Liver (tissue), 9 donors: Measurements from ENCODE around the gene C7orf57. TPM values are rescaled to one million over a fixed set of nuclear protein-coding genes. Genes with fewer than 3 reads are reported as not detected.

ENCODE experiments used
- DNase-seq: peaks from one replicate; pipeline ENCODE4 v3.0.0-alpha.2; 2017; ENCODE audit warnings: low spot score
- H3K27ac ChIP-seq, 2 donors: one replicate each; pipeline ENCODE4 v1.7.0; 2013; ENCODE audit warnings: inconsistent platforms in 2 of 2, low read length in 2 of 2, control low read depth in 1 of 2, low read depth in 1 of 2, mild to moderate bottlenecking in 1 of 2
- H3K27me3 ChIP-seq, 4 donors: one replicate each; pipeline versions ENCODE4 v1.6.1 to v1.7.0; 2013; ENCODE audit warnings: low read length in 3 of 4, inconsistent platforms in 1 of 4, mild to moderate bottlenecking in 1 of 4, moderate library complexity in 1 of 4; ENCODE audit not compliant: control insufficient read depth in 4 of 4, insufficient read depth in 4 of 4
- H3K36me3 ChIP-seq, 4 donors: one replicate each; pipeline versions ENCODE4 v1.6.1 to v1.7.0; 2013; ENCODE audit warnings: low read length in 3 of 4, mild to moderate bottlenecking in 3 of 4, low read depth in 1 of 4, moderate library complexity in 1 of 4; ENCODE audit not compliant: control insufficient read depth in 4 of 4, insufficient read depth in 3 of 4
- H3K4me1 ChIP-seq, 4 donors: one replicate each; pipeline versions ENCODE4 v1.6.1 to v1.7.0; 2013; ENCODE audit warnings: low read length in 3 of 4, mild to moderate bottlenecking in 3 of 4, moderate library complexity in 1 of 4; ENCODE audit not compliant: control insufficient read depth in 4 of 4, insufficient read depth in 4 of 4
- H3K4me3 ChIP-seq, 3 donors: one replicate each; pipeline versions ENCODE4 v1.6.1 to v1.7.0; 2013; ENCODE audit warnings: low read length in 3 of 3, control low read depth in 1 of 3, low read depth in 1 of 3, mild to moderate bottlenecking in 1 of 3
- H3K9ac ChIP-seq, 2 donors: one replicate each; pipeline ENCODE4 v1.7.0; 2013; ENCODE audit warnings: low read length in 2 of 2, mild to moderate bottlenecking in 2 of 2, moderate library complexity in 2 of 2, control low read depth in 1 of 2, low read depth in 1 of 2
- H3K9me3 ChIP-seq, 4 donors: one replicate each; pipeline versions ENCODE4 v1.6.1 to v1.7.0; 2013; ENCODE audit warnings: low read length in 3 of 4; ENCODE audit not compliant: control insufficient read depth in 4 of 4
- ATF3 ChIP-seq: IDR thresholded peaks from 2 replicates; pipeline ENCODE4 v1.6.1; 2016; ENCODE audit warnings: antibody characterized with exemption
- CTCF ChIP-seq: fragments of 150-350 bp; IDR thresholded peaks from 2 replicates; pipeline ENCODE4 v1.5.1; 2017; ENCODE audit warnings: improper control_type of control experiment, low read depth, low read length; ENCODE audit not compliant: missing input control
- EGR1 ChIP-seq, 2 donors: IDR thresholded peaks; 2 replicates each; pipeline ENCODE4 v1.6.1; 2016 to 2018; ENCODE audit warnings: antibody characterized with exemption in 2 of 2, low read depth in 2 of 2
- FOXA1 ChIP-seq: IDR thresholded peaks from 2 replicates; pipeline ENCODE4 v1.6.1; 2016; ENCODE audit warnings: antibody characterized with exemption
- FOXA2 ChIP-seq: IDR thresholded peaks from 2 replicates; pipeline ENCODE4 v1.6.1; 2016; ENCODE audit warnings: antibody characterized with exemption
- GABPA ChIP-seq, 2 donors: IDR thresholded peaks in 1 of 2; conservative IDR thresholded peaks in 1 of 2; 2 replicates each; pipeline ENCODE4 v1.6.1; 2016; ENCODE audit warnings: antibody characterized with exemption in 2 of 2, mild to moderate bottlenecking in 1 of 2, moderate library complexity in 1 of 2
- HNF4A ChIP-seq, 2 donors: conservative IDR thresholded peaks; 2 replicates each; pipeline ENCODE4 v1.6.1; 2016; ENCODE audit warnings: antibody characterized with exemption in 2 of 2, mild to moderate bottlenecking in 2 of 2
- HNF4G ChIP-seq: IDR thresholded peaks from 2 replicates; pipeline ENCODE4 v1.6.1; 2016; ENCODE audit warnings: antibody characterized with exemption
- JUND ChIP-seq, 2 donors: IDR thresholded peaks; 2 replicates each; pipeline ENCODE4 v1.6.1; 2016; ENCODE audit warnings: antibody characterized with exemption in 2 of 2
- MAX ChIP-seq: IDR thresholded peaks from 2 replicates; pipeline ENCODE4 v1.6.1; 2016; ENCODE audit warnings: antibody characterized with exemption
- NR2F2 ChIP-seq: IDR thresholded peaks from 2 replicates; pipeline ENCODE4 v1.6.1; 2016; ENCODE audit warnings: antibody characterized with exemption
- RAD21 ChIP-seq, 2 donors: IDR thresholded peaks; 2 replicates each; pipeline ENCODE4 v1.6.1; 2016; ENCODE audit warnings: antibody characterized with exemption in 2 of 2, mild to moderate bottlenecking in 2 of 2
- REST ChIP-seq: IDR thresholded peaks from 2 replicates; pipeline ENCODE4 v1.6.1; 2016; ENCODE audit warnings: antibody characterized with exemption, mild to moderate bottlenecking
- RXRA ChIP-seq, 2 donors: IDR thresholded peaks; 2 replicates each; pipeline ENCODE4 v1.6.1; 2017 to 2018; ENCODE audit warnings: antibody characterized with exemption in 2 of 2, mild to moderate bottlenecking in 1 of 2
- SP1 ChIP-seq: IDR thresholded peaks from 2 replicates; pipeline ENCODE4 v1.6.1; 2018; ENCODE audit warnings: antibody characterized with exemption, mild to moderate bottlenecking
- TAF1 ChIP-seq: conservative IDR thresholded peaks from 2 replicates; pipeline ENCODE4 v1.6.1; 2016; ENCODE audit warnings: antibody characterized with exemption, mild to moderate bottlenecking
- YY1 ChIP-seq: IDR thresholded peaks from 2 replicates; pipeline ENCODE4 v1.6.1; 2016; ENCODE audit warnings: antibody characterized with exemption, mild to moderate bottlenecking
- ZBTB33 ChIP-seq: IDR thresholded peaks from 2 replicates; pipeline ENCODE4 v1.6.1; 2016; ENCODE audit warnings: antibody characterized with exemption
- WGBS: extraction: QIAGEN DNeasy Blood & Tissue Kit; methylation state at CpG from one replicate; pipeline ENCODE4 v1.1.7; 2013; 5-methylcytosine and 5-hydroxymethylcytosine counted together
- polyA plus RNA-seq, 2 donors: library from polyadenylated mRNA; stranded (reverse) in 1 of 2; unstranded in 1 of 2; fragments of 200-250 nt in 1 of 2; fragments of >200 nt in 1 of 2; fragmentation: Nextera tagmentation in 1 of 2; extraction: Ambion mirVana in 1 of 2; gene quantifications; one replicate each; pipeline versions ENCODE4 v1.2.1 to v1.2.3, GENCODE V29; 2013 to 2015
- total RNA-seq, 2 donors: library from RNA; depleted of rRNA; stranded (reverse); fragments of >200 nt; gene quantifications; one replicate each; pipeline ENCODE4 v1.2.3, GENCODE V29; 2014
- donor health status: healthy.
- donor health status: healthy.
- donor health status: healthy.
- donor health status: healthy.
- donor health status: healthy.

Gene C7orf57
- total and polyA plus RNA-seq, 4 donors, result not detected

GRCh38 chr7:48017674-48018073 is 17.7 kb upstream of the C7orf57 start:
- peaks cover 0 to 2% (median 0%) of the 10 kb centered on the region in 4 donors for H3K27me3 ChIP-seq
- no peak overlapping the region for H3K27ac ChIP-seq
- no peaks in the 10 kb centered on the region for H3K36me3 ChIP-seq
- H3K4me3 ChIP-seq, result no peak overlapping the region
- H3K9ac ChIP-seq, result no peak overlapping the region
- WGBS, result 88% methylated on average over 4 of the region's 4 CpGs
- TF ChIP-seq NR2F2, result no peak
- TF ChIP-seq MAX, result no peak
- no peak for TF ChIP-seq TAF1
- TF ChIP-seq EGR1 (IDR thresholded peaks at IDR 0.05; ENCODE audit: low read depth in 2 of 2), result no peak
- TF ChIP-seq CTCF, result no peak
- no peak for TF ChIP-seq REST
- no peak for TF ChIP-seq RAD21 (IDR thresholded peaks at IDR 0.05)
- no peak for TF ChIP-seq GABPA (IDR thresholded peaks at IDR 0.05 in 1 of 2, conservative IDR thresholded peaks at IDR 0.05 in 1 of 2)
- TF ChIP-seq FOXA1, result no peak
- TF ChIP-seq YY1, result no peak
- TF ChIP-seq JUND (IDR thresholded peaks at IDR 0.05), result no peak
- no peak for TF ChIP-seq SP1
- no peak for TF ChIP-seq RXRA (IDR thresholded peaks at IDR 0.05)
- TF ChIP-seq FOXA2, result no peak
- TF ChIP-seq ATF3, result no peak
- no peak for TF ChIP-seq HNF4G
- no peak for TF ChIP-seq ZBTB33
- TF ChIP-seq HNF4A (conservative IDR thresholded peaks at IDR 0.05), result no peak
- no peak for DNase-seq
- H3K4me1 ChIP-seq, result no peaks in the 10 kb centered on the region
- H3K9me3 ChIP-seq, result no peaks in the 10 kb centered on the region
